Brain microvascular endothelial cell (primary cell): ENCODE data around the gene GLCCI1.

Experiments
- DNase-seq: peaks from one replicate; pipeline ENCODE4 v3.0.0-alpha.2; 2020
- H3K27ac ChIP-seq: fragments of 250-450 bp; sonication (Bioruptor Pico); 2 replicates; pipeline ENCODE4 v1.5.1; 2020; ENCODE audit warnings: mild to moderate bottlenecking, moderate library complexity
- H3K27me3 ChIP-seq: fragments of 250-450 bp; sonication (Bioruptor Pico); replicated peaks from 2 replicates; pipeline ENCODE4 v1.5.1; 2020; ENCODE audit warnings: mild to moderate bottlenecking
- H3K36me3 ChIP-seq: fragments of 250-450 bp; sonication (Bioruptor Pico); replicated peaks from 2 replicates; pipeline ENCODE4 v1.5.1; 2020; ENCODE audit warnings: mild to moderate bottlenecking
- H3K4me3 ChIP-seq: 2 replicates; pipeline ENCODE4 v1.5.1; 2011; ENCODE audit warnings: low read depth, mild to moderate bottlenecking, control low read depth, low read length, moderate library complexity
- in situ Hi-C: cut with HindIII; loops from 2 replicates; pipeline ENCODE4 v1.10.0; 2017; ENCODE audit warnings: low sequenced_read_pairs, low pct_ligation_motif_present
- TF ChIP-seq, protein P1 (sequence below): IDR thresholded peaks from 2 replicates; pipeline ENCODE4 v1.5.1; 2011; ENCODE audit warnings: low read depth, mild to moderate bottlenecking, moderate library complexity, low read length, control low read depth, inconsistent platforms; ENCODE audit errors: missing control alignments

GLCCI1 gene

DNA sequence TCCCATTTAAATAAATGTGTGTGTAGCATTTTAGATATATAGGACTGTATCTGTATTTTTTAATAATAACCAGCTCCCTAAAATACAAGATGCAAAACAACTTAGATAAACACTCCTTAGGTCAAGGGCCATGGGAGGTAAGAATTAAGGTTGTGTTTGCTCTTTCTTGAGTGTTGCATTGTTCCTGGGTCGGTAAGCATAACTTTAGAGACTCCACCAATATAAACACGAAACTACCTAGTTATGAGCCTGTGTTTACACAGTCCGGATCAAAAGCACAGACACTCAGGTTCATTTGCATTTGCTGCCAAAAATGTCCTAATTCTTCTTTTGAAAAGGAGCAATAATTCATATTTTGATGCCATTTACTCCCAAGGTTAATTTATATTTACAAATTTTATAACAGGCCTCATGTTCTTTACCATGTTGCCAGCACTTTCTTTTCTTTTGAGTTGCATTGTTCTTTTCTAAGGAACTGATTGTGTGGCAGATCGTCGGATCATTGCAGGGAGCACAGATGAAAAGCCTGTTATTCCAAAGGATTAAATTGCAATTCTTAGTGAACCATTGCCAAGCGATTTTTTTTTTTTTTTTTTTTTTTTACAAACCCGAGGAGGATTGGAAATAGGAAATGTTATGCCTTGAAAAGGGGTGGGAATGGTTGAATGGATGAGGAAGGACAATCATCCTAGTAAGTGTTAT is 45.8 kb upstream of the GLCCI1 start:
- Histone ChIP-seq H3K27ac (no peak overlapping the region), H3K27me3 (no peaks in the 10 kb centered on the region), H3K36me3 (no peaks in the 10 kb centered on the region), H3K4me3 (no peak overlapping the region)
- no peak for DNase-seq
- in situ Hi-C loops, result no loop called here
- TF ChIP-seq, protein P1, sequence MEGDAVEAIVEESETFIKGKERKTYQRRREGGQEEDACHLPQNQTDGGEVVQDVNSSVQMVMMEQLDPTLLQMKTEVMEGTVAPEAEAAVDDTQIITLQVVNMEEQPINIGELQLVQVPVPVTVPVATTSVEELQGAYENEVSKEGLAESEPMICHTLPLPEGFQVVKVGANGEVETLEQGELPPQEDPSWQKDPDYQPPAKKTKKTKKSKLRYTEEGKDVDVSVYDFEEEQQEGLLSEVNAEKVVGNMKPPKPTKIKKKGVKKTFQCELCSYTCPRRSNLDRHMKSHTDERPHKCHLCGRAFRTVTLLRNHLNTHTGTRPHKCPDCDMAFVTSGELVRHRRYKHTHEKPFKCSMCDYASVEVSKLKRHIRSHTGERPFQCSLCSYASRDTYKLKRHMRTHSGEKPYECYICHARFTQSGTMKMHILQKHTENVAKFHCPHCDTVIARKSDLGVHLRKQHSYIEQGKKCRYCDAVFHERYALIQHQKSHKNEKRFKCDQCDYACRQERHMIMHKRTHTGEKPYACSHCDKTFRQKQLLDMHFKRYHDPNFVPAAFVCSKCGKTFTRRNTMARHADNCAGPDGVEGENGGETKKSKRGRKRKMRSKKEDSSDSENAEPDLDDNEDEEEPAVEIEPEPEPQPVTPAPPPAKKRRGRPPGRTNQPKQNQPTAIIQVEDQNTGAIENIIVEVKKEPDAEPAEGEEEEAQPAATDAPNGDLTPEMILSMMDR, result no peak

DNA sequence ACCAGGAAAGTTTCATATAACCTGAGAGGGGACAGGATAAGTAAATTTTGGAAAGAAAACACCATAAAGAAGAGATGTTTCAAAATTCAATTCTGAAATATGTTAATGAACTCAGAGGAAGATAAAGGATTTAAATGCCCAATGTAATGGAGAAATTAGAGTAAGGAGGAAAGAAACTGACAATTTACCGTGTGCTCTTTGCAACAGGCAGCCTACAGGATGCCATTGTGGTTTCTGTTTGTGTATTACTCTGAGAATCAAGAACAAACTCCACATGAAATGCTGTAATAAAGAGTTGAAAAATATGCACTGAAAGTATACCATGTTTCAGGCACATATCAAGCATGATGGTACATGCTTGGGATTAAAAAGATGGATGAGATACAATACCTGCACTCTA is 44.8 kb upstream of the GLCCI1 start:
- Histone ChIP-seq H3K27ac (no peak overlapping the region), H3K36me3 (no peaks in the 10 kb centered on the region), H3K4me3 (no peak overlapping the region), H3K27me3 (no peaks in the 10 kb centered on the region)
- in situ Hi-C loops, result no loop called here
- TF ChIP-seq, protein P1, result no peak
- DNase-seq, result no peak

DNA sequence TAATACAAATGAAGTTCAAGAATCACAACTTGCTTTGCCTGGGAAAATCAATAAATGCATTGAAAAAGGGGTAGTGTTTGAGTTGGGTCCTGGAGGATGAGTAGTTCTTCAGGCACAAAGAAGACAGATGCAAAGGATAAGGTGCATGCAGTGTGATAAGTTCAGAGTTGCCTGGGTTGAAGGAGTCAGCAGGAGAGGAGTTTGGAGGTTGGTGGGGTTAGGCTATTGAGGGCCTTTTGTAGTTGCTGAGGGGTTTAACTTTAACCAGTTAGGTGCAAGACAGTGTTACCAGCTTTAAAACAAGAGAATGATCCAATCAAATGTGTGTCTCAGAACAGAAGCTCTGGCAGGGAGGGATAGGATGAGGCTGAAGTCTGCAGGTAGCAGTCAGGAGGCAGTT is 44.3 kb upstream of the GLCCI1 start:
- Histone ChIP-seq H3K27me3 (no peaks in the 10 kb centered on the region), H3K27ac (no peak overlapping the region), H3K36me3 (no peaks in the 10 kb centered on the region), H3K4me3 (no peak overlapping the region)
- TF ChIP-seq, protein P1, result no peak
- in situ Hi-C loops, result no loop called here
- DNase-seq, result no peak

DNA sequence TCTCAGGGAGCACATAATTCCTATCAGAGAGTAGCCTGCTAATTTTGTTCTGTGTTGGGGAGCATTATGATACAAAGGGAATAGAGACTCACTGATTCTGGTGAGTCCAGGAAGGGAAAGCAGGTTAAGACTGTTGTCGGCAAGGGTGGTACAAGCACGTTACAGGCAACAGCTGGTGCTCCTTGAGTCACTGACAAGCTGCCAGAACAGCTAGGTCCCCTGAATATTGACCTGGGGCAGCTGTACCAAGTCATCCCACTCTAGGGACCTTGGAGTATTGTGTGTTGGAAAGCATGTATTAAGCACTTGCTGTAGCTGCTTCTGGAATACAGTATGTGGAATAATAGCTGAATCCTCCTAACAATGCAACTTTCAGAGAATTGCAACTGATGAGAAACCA is 37.0 kb upstream of the GLCCI1 start:
- TF ChIP-seq, protein P1, result no peak
- no peaks in the 10 kb centered on the region for H3K27me3 ChIP-seq
- no peak overlapping the region for H3K4me3 ChIP-seq
- no peak for DNase-seq
- in situ Hi-C loops, result no loop called here
- H3K36me3 ChIP-seq, result no peaks in the 10 kb centered on the region
- no peak overlapping the region for H3K27ac ChIP-seq

DNA sequence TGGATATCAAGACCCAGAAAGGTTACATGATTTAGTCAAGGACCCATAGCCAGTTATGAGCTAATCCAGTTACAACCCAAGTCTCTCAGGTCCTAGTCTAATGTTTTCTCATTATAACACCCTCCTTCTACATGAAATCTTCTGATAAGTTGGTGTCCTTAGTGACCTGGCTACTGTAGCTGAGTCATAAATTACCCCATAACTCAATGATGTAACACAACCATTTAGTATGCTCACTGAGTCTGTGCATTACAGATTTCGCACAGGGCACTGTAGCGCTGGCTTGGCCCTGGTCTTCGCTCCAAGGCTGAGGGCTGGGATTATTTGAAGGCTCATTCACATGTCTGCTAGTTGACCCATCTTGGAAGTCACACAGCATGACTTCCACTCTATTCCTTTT is 36.0 kb upstream of the GLCCI1 start:
- DNase-seq, result no peak
- in situ Hi-C loops, result no loop called here
- TF ChIP-seq, protein P1, result no peak
- Histone ChIP-seq H3K4me3 (no peak overlapping the region), H3K36me3 (no peaks in the 10 kb centered on the region), H3K27ac (no peak overlapping the region), H3K27me3 (no peaks in the 10 kb centered on the region)
